ENCODE data around the gene BCKDHA. TPM values are rescaled to one million over a fixed set of nuclear protein-coding genes. Genes with fewer than 3 reads are reported as not detected.

BCKDHA gene
- total and polyA plus RNA-seq, 9 of the 15 experiments (the other 6 are each of a cell fraction or from before 2014, with no cell fraction given) = 4.5 to 52.5 (median 14.1) TPM

- TF ChIP-seq, protein P1, sequence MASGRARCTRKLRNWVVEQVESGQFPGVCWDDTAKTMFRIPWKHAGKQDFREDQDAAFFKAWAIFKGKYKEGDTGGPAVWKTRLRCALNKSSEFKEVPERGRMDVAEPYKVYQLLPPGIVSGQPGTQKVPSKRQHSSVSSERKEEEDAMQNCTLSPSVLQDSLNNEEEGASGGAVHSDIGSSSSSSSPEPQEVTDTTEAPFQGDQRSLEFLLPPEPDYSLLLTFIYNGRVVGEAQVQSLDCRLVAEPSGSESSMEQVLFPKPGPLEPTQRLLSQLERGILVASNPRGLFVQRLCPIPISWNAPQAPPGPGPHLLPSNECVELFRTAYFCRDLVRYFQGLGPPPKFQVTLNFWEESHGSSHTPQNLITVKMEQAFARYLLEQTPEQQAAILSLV (tag; IDR thresholded peaks at IDR 0.05) = no peak
- TF ChIP-seq FOXA3 (CRISPR knock-in tag; conservative IDR thresholded peaks at IDR 0.05 in 1 of 2, IDR thresholded peaks at IDR 0.05 in 1 of 2) (no peak), E4F1 (CRISPR knock-in tag; IDR thresholded peaks at IDR 0.05; ENCODE audit: borderline replicate concordance) (no peak), POLR2H (tag; IDR thresholded peaks at IDR 0.05; ENCODE audit: low read depth) (no peak), MEF2A (IDR thresholded peaks at IDR 0.05; ENCODE audit: control insufficient read depth, low read depth, low read length) (peak; percentile 70; the same call in 1 of the 2 replicates), ZNF695 (CRISPR knock-in tag; IDR thresholded peaks at IDR 0.05) (no peak), ZNF184 (CRISPR knock-in tag; IDR thresholded peaks at IDR 0.05) (no peak), TOE1 (IDR thresholded peaks at IDR 0.05; ENCODE audit: borderline replicate concordance) (peak; percentile 71), TOE1 (CRISPR knock-in tag; IDR thresholded peaks at IDR 0.05; ENCODE audit: borderline replicate concordance, low read depth) (no peak), PHF21A (IDR thresholded peaks at IDR 0.05; ENCODE audit: borderline replicate concordance, low read depth) (no peak), BRD4 (IDR thresholded peaks at IDR 0.05) (no peak), MCM2 (IDR thresholded peaks at IDR 0.05; ENCODE audit: low read depth) (0 out of 2 replicates have a peak, but pooled peaks have one; percentile 15), SP1 (CRISPR knock-in tag; IDR thresholded peaks at IDR 0.05) (peak; percentile 62; the same call in 1 of the 2 replicates), PHB2 (IDR thresholded peaks at IDR 0.05; ENCODE audit: low read depth) (peak; percentile 39; the same call in 1 of the 2 replicates), ZBTB11 (CRISPR knock-in tag; IDR thresholded peaks at IDR 0.05) (peak in 1 of 3 experiments; percentile 46; a peak in 1 of 6 replicates), ZZZ3 (IDR thresholded peaks at IDR 0.05) (no peak), LEF1 (IDR thresholded peaks at IDR 0.05) (peak; percentile 39; the same call in 1 of the 2 replicates), SRSF3 (IDR thresholded peaks at IDR 0.05; ENCODE audit: insufficient read depth, low read length) (no peak), GABPA (tag; conservative IDR thresholded peaks at IDR 0.05; ENCODE audit: low read depth) (no peak), FOXO4 (CRISPR knock-in tag; IDR thresholded peaks at IDR 0.05) (no peak)
Measured at GRCh38 chr19:41350735-41351338, 46.8 kb upstream of the BCKDHA start (continued).

Measured in K562 (cell line).